ENCODE results near the gene EXPH5. TPM values are rescaled to one million over a fixed set of nuclear protein-coding genes. Genes with fewer than 3 reads are reported as not detected.

EXPH5 gene
- total RNA-seq, 1 experiment from 2014 or later: 36.3 TPM

- H3K9me3 ChIP-seq (ENCODE audit: insufficient read depth, low read depth): 0 out of 2 replicates have a peak, but pooled peaks cover 5% of the 10 kb centered on the region
- H4K20me1 ChIP-seq (ENCODE audit: insufficient read depth): no peaks in the 10 kb centered on the region
- no TSS peak for BruUV-seq (replicated peaks)
- no peaks in the 10 kb centered on the region for H3K27me3 ChIP-seq (ENCODE audit: insufficient read depth, low read depth)
- intact Hi-C loops (cut with micrococcal nuclease; ENCODE audit: unreplicated experiment): no loop called here
- no peaks in the 10 kb centered on the region for H3K9me2 ChIP-seq (ENCODE audit: insufficient read depth)
- H3K4me2 ChIP-seq: no peak overlapping the region
- H3K79me2 ChIP-seq (ENCODE audit: low read depth): no peaks in the 10 kb centered on the region
- H2AFZ ChIP-seq: no peak overlapping the region
- DNase-seq: peak in 1 of 2 experiments; percentile 76
- POLR2A ChIA-PET (ENCODE audit: unreplicated experiment): no interaction called here
- H3K4me1 ChIP-seq (replicated peaks; ENCODE audit: insufficient read depth): peaks cover 50% of the 10 kb centered on the region
- no peak overlapping the region for H3K27ac ChIP-seq
- H3F3A ChIP-seq (ENCODE audit: insufficient read depth, low read depth): peaks cover 25% of the 10 kb centered on the region
- CTCF ChIA-PET: no interaction called here
- H3K4me3 ChIP-seq: no peak overlapping the region
- no peaks in the 10 kb centered on the region for H3K36me3 ChIP-seq (ENCODE audit: low read depth)
- TF ChIP-seq EZH2 (IDR thresholded peaks at IDR 0.05; ENCODE audit: low read depth) (no peak), CTCF (conservative IDR thresholded peaks at IDR 0.05) (no peak)
Observed at GRCh38 chr11:108618529-108618928, 25.0 kb upstream of the EXPH5 start.

- Histone ChIP-seq H3K4me1 (replicated peaks; ENCODE audit: insufficient read depth) (peaks cover 50% of the 10 kb centered on the region), H3K9me3 (ENCODE audit: insufficient read depth, low read depth) (no peaks in the 10 kb centered on the region), H4K20me1 (ENCODE audit: insufficient read depth) (no peaks in the 10 kb centered on the region), H3K27me3 (ENCODE audit: insufficient read depth, low read depth) (no peaks in the 10 kb centered on the region), H3K4me2 (peak overlapping the region; percentile 39), H3F3A (ENCODE audit: insufficient read depth, low read depth) (peaks cover 25% of the 10 kb centered on the region), H3K9me2 (ENCODE audit: insufficient read depth) (no peaks in the 10 kb centered on the region), H3K27ac (peak overlapping the region; percentile 90), H3K36me3 (ENCODE audit: low read depth) (no peaks in the 10 kb centered on the region), H3K4me3 (no peak overlapping the region), H3K79me2 (ENCODE audit: low read depth) (no peaks in the 10 kb centered on the region), H2AFZ (no peak overlapping the region)
- intact Hi-C loops (cut with micrococcal nuclease; ENCODE audit: unreplicated experiment): no loop called here
- BruUV-seq (replicated peaks): TSS peak; percentile 97
- POLR2A ChIA-PET (ENCODE audit: unreplicated experiment): interaction anchor here (0.6 kb wide), 1 partner anchor 543 kb away, joined by 3 read pairs; no protein-coding TSS in a partner anchor
- DNase-seq: no peak
- CTCF ChIA-PET: no interaction called here
- no peak for TF ChIP-seq EZH2 (IDR thresholded peaks at IDR 0.05; ENCODE audit: low read depth)
- TF ChIP-seq CTCF (conservative IDR thresholded peaks at IDR 0.05): no peak
Observed at GRCh38 chr11:108617055-108617454, 23.5 kb upstream of the EXPH5 start.

GRCh38 chr11:108616549-108616948, 23.0 kb upstream of the EXPH5 start:
- Histone ChIP-seq H3K9me3 (ENCODE audit: insufficient read depth, low read depth) (no peaks in the 10 kb centered on the region), H3K27me3 (ENCODE audit: insufficient read depth, low read depth) (no peaks in the 10 kb centered on the region), H3F3A (ENCODE audit: insufficient read depth, low read depth) (peaks cover 24% of the 10 kb centered on the region), H2AFZ (no peak overlapping the region), H3K4me1 (replicated peaks; ENCODE audit: insufficient read depth) (peaks cover 45% of the 10 kb centered on the region), H3K4me2 (peak overlapping the region; percentile 61), H4K20me1 (ENCODE audit: insufficient read depth) (no peaks in the 10 kb centered on the region), H3K36me3 (ENCODE audit: low read depth) (no peaks in the 10 kb centered on the region), H3K9me2 (ENCODE audit: insufficient read depth) (no peaks in the 10 kb centered on the region), H3K4me3 (0 out of 2 replicates have a peak overlapping the region, but pooled peaks have one; percentile 9), H3K79me2 (ENCODE audit: low read depth) (no peaks in the 10 kb centered on the region), H3K27ac (peak overlapping the region; percentile 90)
- peak; percentile 66 to 100 for DNase-seq
- intact Hi-C loops (cut with micrococcal nuclease; ENCODE audit: unreplicated experiment): loop anchor here (1.0 kb wide), 2 partner anchors 19 to 23 kb away; partner anchors contain the start of gene EXPH5
- BruUV-seq (replicated peaks): no TSS peak
- ChIA-PET POLR2A (ENCODE audit: unreplicated experiment) (interaction anchor here (0.8 kb wide), 1 partner anchor 23 kb away, joined by 12 read pairs; the partner anchor contains the start of gene EXPH5), CTCF (no interaction called here)
- TF ChIP-seq CTCF (conservative IDR thresholded peaks at IDR 0.05): no peak
- TF ChIP-seq EZH2 (IDR thresholded peaks at IDR 0.05; ENCODE audit: low read depth): no peak
